GM23248 (cell line): ENCODE results near the gene XIRP1.

Source experiments
- EZH2 ChIP-seq: fragments of 200-600 bp; sonication (generic); IDR thresholded peaks from 2 replicates; pipeline ENCODE4 v1.6.1; 2018; ENCODE audit warnings: antibody characterized with exemption, mild to moderate bottlenecking; ENCODE audit not compliant: insufficient read depth, poor library complexity, severe bottlenecking
- EZH2phosphoT487 ChIP-seq: fragments of 200-600 bp; sonication (generic); IDR thresholded peaks from 2 replicates; pipeline ENCODE4 v1.6.1; 2018; ENCODE audit warnings: antibody characterized with exemption, moderate library complexity, mild to moderate bottlenecking, low read depth; ENCODE audit not compliant: insufficient read depth

DNA sequence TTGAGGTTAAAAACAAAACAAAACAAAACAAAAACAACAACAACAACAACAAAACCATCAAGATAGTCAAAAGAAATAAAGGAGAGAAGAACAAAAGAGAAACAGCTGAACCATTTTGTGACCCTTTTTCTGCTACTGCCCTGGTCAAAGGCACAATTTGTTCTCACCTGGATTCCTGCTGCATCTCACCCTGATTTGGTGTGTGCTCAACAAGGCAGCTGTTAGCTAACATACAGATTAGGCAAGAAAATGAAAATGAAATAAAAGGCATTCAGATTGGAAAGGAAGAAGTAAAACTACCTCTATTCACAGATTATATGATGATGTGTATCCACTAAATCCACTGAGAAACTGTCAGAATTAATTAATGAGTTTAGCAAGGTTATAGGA is 28.7 kb upstream of the XIRP1 start:
- TF ChIP-seq EZH2phosphoT487 = no peak
- TF ChIP-seq EZH2 = no peak
